NCI-H128 (cell line): ENCODE results near the gene SH2D7.

Experiments used
- DNase-seq: peaks from one replicate; lab custom pipeline; 2025; ENCODE audit not compliant: unreplicated experiment; lab: John Stamatoyannopoulos, UW

The SH2D7 gene

GRCh38 chr15:78102741-78103140 is 10.4 kb downstream of the SH2D7 start:
- no peak for DNase-seq

GRCh38 chr15:78103406-78104118 is 11.2 kb downstream of the SH2D7 start:
- no peak for DNase-seq

- no peak for DNase-seq
Observed at GRCh38 chr15:78104119-78104479, 11.7 kb downstream of the SH2D7 start.

- no peak for DNase-seq
Observed at GRCh38 chr15:78104566-78105475, 12.5 kb downstream of the SH2D7 start.

- no peak for DNase-seq
Observed at GRCh38 chr15:78105476-78106241, 13.3 kb downstream of the SH2D7 start.

- no peak for DNase-seq
Observed at GRCh38 chr15:78107471-78107870, 15.1 kb downstream of the SH2D7 start.

GRCh38 chr15:78108300-78109084 is 16.1 kb downstream of the SH2D7 start:
- peak; percentile 17 for DNase-seq

GRCh38 chr15:78109156-78109555 is 16.8 kb downstream of the SH2D7 start:
- DNase-seq: no peak

DNA sequence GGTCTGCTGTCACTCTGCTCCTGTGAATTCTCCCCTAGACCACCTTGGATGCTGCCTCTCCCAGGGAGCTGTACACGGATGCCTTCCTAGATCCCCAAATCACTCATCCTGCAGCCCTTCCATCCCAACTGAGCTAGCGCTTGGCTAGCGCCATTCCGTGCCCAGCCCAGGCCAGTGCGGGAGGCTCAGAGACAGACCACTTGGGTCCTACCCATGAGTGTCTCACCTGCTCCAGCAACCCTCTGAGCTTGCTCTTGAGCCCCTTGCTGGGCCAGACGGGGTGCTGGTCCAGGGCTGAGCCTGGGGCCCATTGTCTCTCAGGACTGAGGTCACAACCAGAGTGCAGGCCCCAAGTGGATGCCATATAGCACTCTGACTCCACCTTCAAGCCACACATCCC is 17.7 kb downstream of the SH2D7 start:
- DNase-seq: no peak

- DNase-seq: no peak
Observed at GRCh38 chr15:78110916-78111475, 18.6 kb downstream of the SH2D7 start.

GRCh38 chr15:78111788-78112187 is 19.4 kb downstream of the SH2D7 start:
- no peak for DNase-seq

DNA sequence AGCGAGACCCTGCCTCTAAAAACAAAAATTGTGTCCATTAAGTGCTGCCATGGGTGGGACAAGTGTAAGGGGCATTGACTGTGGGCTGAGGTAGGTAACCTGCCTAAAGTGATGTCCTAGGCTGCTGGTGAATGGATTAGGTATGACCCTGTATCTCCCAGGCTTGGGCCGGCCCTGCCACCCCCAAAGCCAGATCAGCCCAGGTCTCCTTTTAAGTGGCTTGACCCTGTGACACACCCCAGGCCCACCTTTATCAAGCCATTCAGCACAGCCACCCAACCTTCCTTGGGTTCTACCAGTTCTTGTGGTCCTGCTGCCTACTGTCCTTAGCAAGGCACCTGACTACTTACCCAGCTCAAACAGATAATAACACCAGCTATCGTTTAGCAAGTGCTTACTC is 20.2 kb downstream of the SH2D7 start:
- DNase-seq: no peak

DNA sequence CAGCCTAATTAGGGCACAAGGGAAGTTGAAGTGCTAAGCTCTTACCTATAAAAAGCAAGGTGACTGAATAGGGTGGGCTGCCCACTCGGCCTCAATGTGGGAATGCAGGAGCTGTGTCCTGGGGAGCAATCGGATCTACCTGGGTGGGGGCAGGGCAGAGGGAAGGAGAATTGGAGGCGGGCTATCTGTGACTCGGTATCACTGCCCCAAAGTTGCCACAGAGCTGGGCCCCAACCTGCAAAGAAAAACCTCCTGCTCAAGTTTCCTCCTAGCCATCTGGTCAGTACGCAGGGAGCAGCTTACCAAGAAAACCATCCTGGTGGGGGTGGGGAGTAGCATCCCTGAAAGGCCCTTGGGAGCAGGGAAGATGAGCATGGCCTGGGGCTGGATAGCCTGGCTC is 28.2 kb downstream of the SH2D7 start:
- no peak for DNase-seq

GRCh38 chr15:78125267-78125666 is 32.9 kb downstream of the SH2D7 start:
- DNase-seq: no peak

DNA sequence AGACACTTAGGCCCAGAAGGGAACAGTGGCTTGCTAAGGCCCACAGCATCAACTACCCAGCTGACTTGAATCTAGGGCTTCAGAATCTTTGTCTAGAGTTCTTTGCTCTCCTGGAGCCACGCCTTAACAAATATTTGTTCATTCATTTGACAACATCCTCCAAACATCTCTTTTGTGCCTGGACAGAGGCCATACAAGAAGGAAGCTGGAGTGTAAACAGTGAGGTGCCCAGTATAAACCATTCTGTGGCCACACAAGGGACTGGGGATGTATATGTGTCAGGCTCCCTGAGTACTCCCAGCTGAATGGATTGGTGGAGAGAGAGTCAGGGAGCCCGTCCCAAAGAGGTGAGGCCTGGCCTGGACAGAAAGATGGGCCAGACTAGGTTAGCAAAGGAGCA is 35.5 kb downstream of the SH2D7 start:
- no peak for DNase-seq

DNA sequence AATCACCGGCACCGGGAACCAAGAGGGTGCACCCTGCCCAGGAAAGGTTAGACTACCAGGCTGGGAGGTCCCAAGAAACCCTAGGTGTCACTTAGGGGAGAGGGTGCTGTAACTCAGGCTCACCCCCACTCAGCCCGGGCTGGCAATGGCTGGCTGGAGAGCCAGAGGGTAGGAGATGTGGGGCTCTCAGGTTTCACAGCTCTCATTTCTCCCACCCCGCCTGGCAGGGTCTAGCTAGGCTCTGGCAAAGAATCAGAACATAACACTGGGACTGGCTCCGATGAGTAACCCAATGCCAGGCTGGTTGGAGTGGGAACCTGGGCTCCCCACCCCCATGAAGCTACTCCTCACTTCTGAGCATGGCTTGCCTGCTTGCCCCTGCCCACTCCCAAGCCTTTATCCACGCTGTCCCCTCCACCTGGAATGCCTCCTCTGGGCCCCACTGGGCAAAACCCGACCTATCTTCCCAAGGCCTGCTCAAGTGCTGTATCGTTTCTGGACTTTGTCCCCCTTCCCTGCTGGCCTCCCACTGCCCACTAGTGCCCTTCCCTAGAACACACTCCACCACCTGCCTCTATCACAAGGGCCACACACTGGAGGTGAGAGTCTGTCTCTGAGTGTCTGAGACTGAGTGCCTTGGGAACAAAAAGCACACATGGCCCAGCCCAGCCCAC is 36.9 kb downstream of the SH2D7 start:
- no peak for DNase-seq

DNA sequence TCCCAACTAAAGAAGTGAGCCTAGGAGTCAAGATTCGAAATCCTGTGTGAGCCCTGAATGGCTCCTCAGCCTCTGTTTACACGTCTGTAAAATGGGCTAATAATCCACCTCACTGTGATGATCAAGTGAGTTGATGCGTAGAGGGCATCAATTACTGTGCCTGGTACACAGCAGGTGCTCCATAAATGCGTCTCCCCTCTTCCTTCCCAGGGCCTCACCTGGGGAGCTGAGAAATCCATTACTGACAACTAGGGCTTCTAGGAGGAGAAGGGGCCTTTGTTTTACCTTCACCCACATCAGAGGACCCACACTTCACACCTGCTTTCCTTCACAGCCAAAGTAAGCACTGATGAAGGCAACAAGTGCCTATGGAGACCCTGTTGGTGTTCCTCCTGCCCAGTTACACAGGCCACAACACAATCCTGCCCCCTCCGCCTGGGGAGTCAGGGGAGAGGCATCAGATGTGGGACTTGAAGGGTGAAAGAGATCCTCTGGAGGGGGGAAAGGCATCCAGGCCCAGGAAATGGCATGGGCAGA is 37.5 kb downstream of the SH2D7 start:
- DNase-seq: no peak

- no peak for DNase-seq
Observed at GRCh38 chr15:78130466-78131294, 38.3 kb downstream of the SH2D7 start.
